A549 (cell line): ENCODE results near the gene MAGEA4. TPM values are rescaled to one million over a fixed set of nuclear protein-coding genes. Genes with fewer than 3 reads are reported as not detected.
A peak's percentile ranks its signal among the peaks of the same experiment; 100 is the strongest.

Source experiments
- ATAC-seq, 2 experiments: fragments of 200-7000 bp in 1 of 2; fragments of >200 bp in 1 of 2; cut with Nextera tagmentation in 1 of 2; cut with Tn5 transposase in 1 of 2; 3 replicates each; pipeline versions ENCODE4 v1.8.0 to v1.9.1; 2018 to 2020; ENCODE audit warnings: mild to moderate bottlenecking in 1 of 2, moderate library complexity in 1 of 2
- CTCF ChIA-PET: fragments of 300-600 bp; sonication (Branson Sonifier 250); formaldehyde crosslinking; extraction: SDS; loops from one replicate; lab custom pipeline; 2021; ENCODE audit warnings: antibody characterized with exemption, inconsistent platforms; lab: Yijun Ruan, JAX
- POLR2A ChIA-PET: fragments of 350-600 bp; formaldehyde crosslinking; extraction: SDS; loops from one replicate; lab custom pipeline; 2021; ENCODE audit warnings: antibody characterized with exemption, inconsistent platforms; lab: Yijun Ruan, JAX
- DNase-seq, 2 experiments: peaks; one replicate each; pipeline versions ENCODE4 v3.0.0 to v3.0.0-alpha.2; 2011 to 2016; ENCODE audit warnings: low read depth in 1 of 2, low spot score in 1 of 2
- FAIRE-seq: peaks from 2 replicates; lab custom pipeline; 2011; peaks lifted over from hg19 to GRCh38; lab: Jason Lieb, UNC
- H3K27ac ChIP-seq, 2 experiments: fragments of >200 bp; sonication (Bioruptor Twin); formaldehyde crosslinking; 3 replicates each; pipeline ENCODE4 v1.5.1; 2016 to 2017
- H3K4me1 ChIP-seq: fragments of >200 bp; sonication (Bioruptor Twin); formaldehyde crosslinking; 3 replicates; pipeline ENCODE4 v1.6.1; 2016
- H3K4me2 ChIP-seq: fragments of >200 bp; sonication (Bioruptor Twin); formaldehyde crosslinking; 3 replicates; pipeline ENCODE4 v1.6.1; 2016
- H3K4me3 ChIP-seq: fragments of >200 bp; sonication (Bioruptor Twin); formaldehyde crosslinking; 3 replicates; pipeline ENCODE4 v1.5.1; 2016
- H3K9me3 ChIP-seq: fragments of >200 bp; sonication (Bioruptor Twin); formaldehyde crosslinking; 3 replicates; pipeline ENCODE4 v1.6.1; 2016
- CBX8 ChIP-seq: fragments of 200-600 bp; sonication (generic); IDR thresholded peaks from 2 replicates; pipeline ENCODE4 v1.6.1; 2016
- CHD2 ChIP-seq: fragments of 150-350 bp; IDR thresholded peaks from 2 replicates; pipeline ENCODE4 v1.6.1; 2014; ENCODE audit warnings: low read length; ENCODE audit not compliant: partially characterized antibody
- E2F6 ChIP-seq: IDR thresholded peaks from 2 replicates; pipeline ENCODE4 v1.6.1; 2012; ENCODE audit warnings: low read depth, borderline replicate concordance
- EHF ChIP-seq: fragments of 250-450 bp; sonication (Bioruptor Pico); IDR thresholded peaks from 2 replicates; pipeline ENCODE4 v1.5.0; 2020; ENCODE audit warnings: mild to moderate bottlenecking
- EP300 ChIP-seq, 2 experiments: fragments of >200 bp; sonication (Bioruptor Twin); formaldehyde crosslinking; IDR thresholded peaks; 2 replicates in 1 of 2; 3 replicates in 1 of 2; pipeline ENCODE4 v1.6.1; 2016 to 2017
- FOSB ChIP-seq: fragments of 250-450 bp; sonication (Bioruptor Pico); IDR thresholded peaks from 2 replicates; pipeline ENCODE4 v1.5.0; 2020; ENCODE audit warnings: mild to moderate bottlenecking, moderate library complexity
- FOSL2 ChIP-seq, 2 experiments: fragments of 450-650 bp in 1 of 2; fragments of >200 bp in 1 of 2; sonication (Bioruptor Twin) in 1 of 2; formaldehyde crosslinking; IDR thresholded peaks; 2 replicates each; pipeline versions ENCODE4 v1.5.0 to v1.6.1; 2016 to 2020; ENCODE audit warnings: mild to moderate bottlenecking in 1 of 2, moderate library complexity in 1 of 2
- FOXS1 ChIP-seq: fragments of 250-450 bp; sonication (Bioruptor Pico); IDR thresholded peaks from 2 replicates; pipeline ENCODE4 v1.5.0; 2020; ENCODE audit warnings: mild to moderate bottlenecking, moderate library complexity
- HDAC2 ChIP-seq: fragments of 200-600 bp; sonication (generic); IDR thresholded peaks from 2 replicates; pipeline ENCODE4 v1.6.1; 2016
- HES2 ChIP-seq: fragments of >200 bp; sonication (Bioruptor Twin); formaldehyde crosslinking; IDR thresholded peaks from 2 replicates; pipeline ENCODE4 v1.6.1; 2016
- HEYL ChIP-seq: fragments of 250-450 bp; sonication (Bioruptor Pico); IDR thresholded peaks from 2 replicates; pipeline ENCODE4 v1.8.0; 2021; ENCODE audit warnings: mild to moderate bottlenecking, moderate library complexity
- HOXA7 ChIP-seq: fragments of 250-450 bp; sonication (Bioruptor Pico); IDR thresholded peaks from 2 replicates; pipeline ENCODE4 v1.5.0; 2020; ENCODE audit warnings: mild to moderate bottlenecking, moderate library complexity
- JUN ChIP-seq, 2 experiments: fragments of >200 bp; sonication (Bioruptor Twin); formaldehyde crosslinking; IDR thresholded peaks; 2 replicates in 1 of 2; 3 replicates in 1 of 2; pipeline ENCODE4 v1.6.1; 2016 to 2017
- JUNB ChIP-seq: fragments of >200 bp; sonication (Bioruptor Twin); formaldehyde crosslinking; IDR thresholded peaks from 2 replicates; pipeline ENCODE4 v1.6.1; 2016
- KDM5A ChIP-seq: fragments of 200-600 bp; sonication (generic); IDR thresholded peaks from 2 replicates; pipeline ENCODE4 v1.6.1; 2016; ENCODE audit warnings: antibody characterized with exemption, mild to moderate bottlenecking
- MAFK ChIP-seq: fragments of 450-650 bp; IDR thresholded peaks from 2 replicates; pipeline ENCODE4 v1.6.1; 2014; ENCODE audit not compliant: partially characterized antibody
- MAX ChIP-seq: IDR thresholded peaks from 2 replicates; pipeline ENCODE4 v1.6.1; 2012
- POLR2A ChIP-seq: IDR thresholded peaks from 2 replicates; pipeline ENCODE4 v1.6.1; 2012; ENCODE audit warnings: mild to moderate bottlenecking, low read length
- RAD21 ChIP-seq, 2 experiments: fragments of >200 bp in 1 of 2; sonication (Bioruptor Twin) in 1 of 2; formaldehyde crosslinking in 1 of 2; IDR thresholded peaks in 1 of 2; conservative IDR thresholded peaks in 1 of 2; 2 replicates in 1 of 2; 3 replicates in 1 of 2; pipeline ENCODE4 v1.6.1; 2012 to 2018; ENCODE audit warnings: inconsistent platforms in 1 of 2
- RFX5 ChIP-seq: fragments of 450-650 bp; IDR thresholded peaks from 2 replicates; pipeline ENCODE4 v1.7.1; 2014; ENCODE audit warnings: antibody characterized with exemption, mild to moderate bottlenecking, moderate library complexity
- SMC3 ChIP-seq: fragments of >200 bp; sonication (Bioruptor Twin); formaldehyde crosslinking; IDR thresholded peaks from 3 replicates; pipeline ENCODE4 v1.6.1; 2018; ENCODE audit warnings: inconsistent platforms
- ZFP36 ChIP-seq: fragments of 450-650 bp; IDR thresholded peaks from 2 replicates; pipeline ENCODE4 v1.6.1; 2014; ENCODE audit warnings: borderline replicate concordance; ENCODE audit not compliant: partially characterized antibody
- WGBS: methylation state at CpG from one replicate; pipeline ENCODE4 v1.1.6; 2017; ENCODE audit errors: missing lambda C conversion rate; 5-methylcytosine and 5-hydroxymethylcytosine counted together
- polyA plus RNA-seq, 4 experiments: library from polyadenylated mRNA; depleted of rRNA in 3 of 4; stranded (reverse); fragments of >200 nt; fragmentation: RNase III in 1 of 4; extraction: RNeasy Plus Mini Kit Qiagen cat#74134 plus additional on column Dnase treatment in 1 of 4; gene quantifications; 2 replicates in 3 of 4; 3 replicates in 1 of 4; pipeline ENCODE4 v1.2.3, GENCODE V29; 2011 to 2017
- TF ChIP-seq, protein P1 (sequence below): fragments of 450-650 bp; IDR thresholded peaks from 2 replicates; pipeline ENCODE4 v1.6.1; 2014; ENCODE audit warnings: antibody characterized with exemption

MAGEA4 gene
- polyA plus RNA-seq, 2 of the 4 experiments (the other 2 are of a cell fraction): 0.05 TPM; not detected in 1

DNA sequence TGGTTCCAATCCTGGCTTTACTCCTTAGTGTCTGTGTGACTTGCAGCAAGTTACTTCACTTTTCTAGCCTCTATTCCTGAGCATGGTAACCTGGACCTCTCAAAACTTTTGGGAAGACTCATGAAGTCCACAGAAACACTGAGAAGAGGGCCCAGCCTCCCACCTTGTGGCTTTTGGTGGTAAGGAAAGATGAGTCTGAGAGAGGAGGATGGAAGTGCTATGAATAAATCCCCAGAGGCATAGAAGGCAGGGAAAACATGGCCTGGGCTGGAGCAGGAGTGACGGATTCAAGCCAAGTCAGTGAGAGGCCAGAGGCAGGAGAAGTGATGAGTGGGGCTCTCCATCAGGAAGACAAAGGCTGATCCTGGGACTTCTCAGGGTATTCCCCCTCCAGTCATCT lies 10.9 kb upstream of the MAGEA4 start:
- 70% methylated on average over 1 of the region's 1 CpG for WGBS
- H3K4me3 ChIP-seq: no peak overlapping the region
- ChIA-PET POLR2A (no interaction called here), CTCF (no interaction called here)
- H3K9me3 ChIP-seq: no peaks in the 10 kb centered on the region
- FAIRE-seq (no peak), DNase-seq (no peak), ATAC-seq (no peak)
- H3K4me1 ChIP-seq: peaks cover 47% of the 10 kb centered on the region
- TF ChIP-seq POLR2A: no peak
- TF ChIP-seq FOSB (CRISPR knock-in tag): no peak
- TF ChIP-seq JUNB: no peak
- TF ChIP-seq KDM5A: no peak
- no peak for TF ChIP-seq EHF (CRISPR knock-in tag)
- TF ChIP-seq MAX: no peak
- TF ChIP-seq ZFP36: no peak
- TF ChIP-seq HOXA7 (CRISPR knock-in tag): no peak
- no peak for TF ChIP-seq RFX5
- no peak for TF ChIP-seq HDAC2
- TF ChIP-seq EP300 (IDR thresholded peaks at IDR 0.05): no peak
- no peak for TF ChIP-seq MAFK
- no peak for TF ChIP-seq E2F6
- TF ChIP-seq, protein P1, sequence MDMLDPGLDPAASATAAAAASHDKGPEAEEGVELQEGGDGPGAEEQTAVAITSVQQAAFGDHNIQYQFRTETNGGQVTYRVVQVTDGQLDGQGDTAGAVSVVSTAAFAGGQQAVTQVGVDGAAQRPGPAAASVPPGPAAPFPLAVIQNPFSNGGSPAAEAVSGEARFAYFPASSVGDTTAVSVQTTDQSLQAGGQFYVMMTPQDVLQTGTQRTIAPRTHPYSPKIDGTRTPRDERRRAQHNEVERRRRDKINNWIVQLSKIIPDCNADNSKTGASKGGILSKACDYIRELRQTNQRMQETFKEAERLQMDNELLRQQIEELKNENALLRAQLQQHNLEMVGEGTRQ: no peak
- no peak for TF ChIP-seq HES2
- peak overlapping the region; percentile 84 to 93 for H3K27ac ChIP-seq
- peak overlapping the region; percentile 67; the same call in 1 of the 3 replicates for H3K4me2 ChIP-seq

DNA sequence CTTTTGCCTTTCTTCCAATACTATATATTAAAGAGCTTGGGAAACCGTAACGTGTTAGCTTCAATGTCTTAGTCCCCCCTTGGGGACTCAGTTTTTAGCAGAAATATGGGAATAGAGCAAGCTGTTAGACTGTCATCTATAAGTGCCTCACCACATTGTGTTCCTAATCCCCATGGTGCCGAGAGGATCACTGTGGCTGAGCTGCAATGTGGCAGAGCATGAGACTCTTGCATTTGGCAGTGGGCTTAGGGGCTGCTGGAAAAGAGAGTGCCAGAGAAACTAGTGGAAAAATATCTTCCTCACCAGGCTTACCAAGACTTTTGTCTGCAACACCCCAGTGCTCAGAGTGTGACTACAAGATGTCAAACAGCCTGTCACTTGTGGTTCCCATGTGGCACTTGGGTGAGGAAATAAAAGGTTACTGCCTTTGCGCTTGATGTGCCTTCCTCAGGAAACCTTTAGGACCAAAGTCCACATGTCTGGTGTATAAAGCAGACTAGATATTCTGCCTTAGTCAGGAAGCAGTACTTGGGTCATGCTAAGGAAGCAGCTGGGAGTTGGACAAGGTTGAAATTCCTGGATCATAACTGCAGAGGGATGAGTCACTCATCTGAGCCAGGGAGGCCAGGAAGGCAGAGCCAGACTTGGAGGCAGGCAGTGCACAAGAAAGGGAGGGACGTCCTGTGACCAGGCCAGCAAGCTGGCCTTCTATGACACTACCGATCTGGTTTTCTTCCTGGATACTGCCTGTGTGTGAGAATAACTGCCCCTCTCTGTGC lies 9.7 kb upstream of the MAGEA4 start:
- WGBS: 41% methylated on average over 5 of the region's 6 CpGs
- FAIRE-seq: peak; percentile 97
- Histone ChIP-seq H3K4me3 (no peak overlapping the region), H3K4me1 (peaks cover 35% of the 10 kb centered on the region), H3K9me3 (no peaks in the 10 kb centered on the region), H3K27ac (peak overlapping the region; percentile 84 to 93), H3K4me2 (peak overlapping the region; percentile 67)
- POLR2A ChIA-PET: interaction anchor here (1.5 kb wide), 1 partner anchor 32 kb away, joined by 7 read pairs; no protein-coding TSS in a partner anchor
- TF ChIP-seq CBX8: no peak
- TF ChIP-seq MAX: peak; percentile 70
- no peak for TF ChIP-seq HEYL (CRISPR knock-in tag)
- no peak for TF ChIP-seq EHF (CRISPR knock-in tag)
- peak; percentile 23 to 56; a peak in 2 of 5 replicates for TF ChIP-seq JUN (IDR thresholded peaks at IDR 0.05)
- peak in 1 of 2 experiments; percentile 42; a peak in 1 of 5 replicates for TF ChIP-seq RAD21 (conservative IDR thresholded peaks at IDR 0.05 in 1 of 2, IDR thresholded peaks at IDR 0.05 in 1 of 2)
- peak; percentile 70 for TF ChIP-seq FOSL2 (IDR thresholded peaks at IDR 0.05)
- TF ChIP-seq FOSL2 (CRISPR knock-in tag; IDR thresholded peaks at IDR 0.05): peak; percentile 94
- TF ChIP-seq JUNB: peak; percentile 58; the same call in 1 of the 2 replicates
- TF ChIP-seq SMC3: peak; percentile 16; the same call in 1 of the 3 replicates
- no peak for TF ChIP-seq FOXS1 (CRISPR knock-in tag)
- TF ChIP-seq MAFK: peak; percentile 23
- CTCF ChIA-PET: no interaction called here
- ATAC-seq: peak; percentile 99 to 100
- DNase-seq: peak; percentile 59 to 90

GRCh38 chrX:151904989-151905388 lies 7.7 kb upstream of the MAGEA4 start:
- Histone ChIP-seq H3K27ac (peak overlapping the region in 1 of 2 experiments; percentile 73; a peak in 4 of 6 replicates), H3K4me3 (no peak overlapping the region)
- no peak for TF ChIP-seq EP300 (IDR thresholded peaks at IDR 0.05)
- no peak for TF ChIP-seq CHD2
- TF ChIP-seq, all 56 proteins: peak for 0
- POLR2A ChIA-PET: no interaction called here
- CTCF ChIA-PET: no interaction called here
- 63% methylated on average over 9 of the region's 12 CpGs for WGBS
- Histone ChIP-seq H3K9me3 (no peaks in the 10 kb centered on the region), H3K4me1 (peaks cover 25% of the 10 kb centered on the region), H3K4me2 (no peak overlapping the region)
- no peak for FAIRE-seq
- ATAC-seq: no peak
- no peak for DNase-seq
